ENCODE results near the gene CLRN3.

The CLRN3 gene

GRCh38 chr10:127872011-127872761 lies 20.6 kb downstream of the CLRN3 start:
- H4K91ac ChIP-seq (ENCODE audit: low read length), result no peak overlapping the region
- H3K36me3 ChIP-seq (ENCODE audit: control insufficient read depth in 1 of 2, insufficient read depth in 2 of 2, low read depth in 1 of 2, low read length in 2 of 2), result no peaks in the 10 kb centered on the region
- H2AK5ac ChIP-seq (ENCODE audit: low read length, severe bottlenecking), result no peak overlapping the region
- DNase-seq, result no peak
- H4K8ac ChIP-seq (ENCODE audit: low read length), result no peak overlapping the region
- no peak overlapping the region for H3K27ac ChIP-seq (ENCODE audit: low read length, poor library complexity, severe bottlenecking)
- no peak overlapping the region for H3K14ac ChIP-seq (ENCODE audit: low read length in 2 of 2)
- H3K9me3 ChIP-seq (ENCODE audit: control insufficient read depth, low read length), result peaks cover 11% of the 10 kb centered on the region
- no peak overlapping the region for H2BK5ac ChIP-seq (ENCODE audit: low read depth, low read length, poor library complexity, severe bottlenecking)
- no peak overlapping the region for H2BK12ac ChIP-seq (ENCODE audit: low read length in 2 of 2)
- H3K27me3 ChIP-seq (ENCODE audit: control insufficient read depth in 1 of 2, insufficient read depth in 1 of 2, low read length in 2 of 2), result peaks cover 0 to 12% of the 10 kb centered on the region in 2 experiments
- H2AFZ ChIP-seq (ENCODE audit: low read depth, low read length), result no peak overlapping the region
- no peak overlapping the region for H3K4ac ChIP-seq (ENCODE audit: low read depth in 1 of 2, low read length in 2 of 2)
- no peak overlapping the region for H3K4me2 ChIP-seq (ENCODE audit: low read length, poor library complexity, severe bottlenecking)
- H3K4me1 ChIP-seq (ENCODE audit: control insufficient read depth, insufficient read depth, low read depth, low read length), result no peaks in the 10 kb centered on the region
- H3K79me1 ChIP-seq (replicated peaks; ENCODE audit: low read length, poor library complexity, severe bottlenecking), result no peaks in the 10 kb centered on the region
- H2BK120ac ChIP-seq (ENCODE audit: low read depth, low read length), result no peak overlapping the region
- peak overlapping the region in 1 of 2 experiments; percentile 66 for H3K4me3 ChIP-seq (ENCODE audit: insufficient read depth in 1 of 2, low read depth in 1 of 2, low read length in 2 of 2)
- no peak overlapping the region for H3K9ac ChIP-seq (ENCODE audit: low read length)
- H2BK15ac ChIP-seq (ENCODE audit: low read depth, poor library complexity, severe bottlenecking), result no peak overlapping the region
- H3K18ac ChIP-seq (ENCODE audit: low read depth in 1 of 2, low read length in 2 of 2), result peak overlapping the region in 1 of 2 experiments; percentile 2
- 93% methylated on average over 23 of the region's 23 CpGs for WGBS
- no peak overlapping the region for H3K23ac ChIP-seq (ENCODE audit: low read length in 2 of 2)

- H3K18ac ChIP-seq (ENCODE audit: low read depth in 1 of 2, low read length in 2 of 2), result no peak overlapping the region
- H2BK120ac ChIP-seq (ENCODE audit: low read depth, low read length), result no peak overlapping the region
- peak overlapping the region in 1 of 2 experiments; percentile 48 for H3K14ac ChIP-seq (ENCODE audit: low read length in 2 of 2)
- H3K23ac ChIP-seq (ENCODE audit: low read length in 2 of 2), result no peak overlapping the region
- 78% methylated on average over 7 of the region's 7 CpGs for WGBS
- no peak overlapping the region for H2BK12ac ChIP-seq (ENCODE audit: low read length in 2 of 2)
- H2BK5ac ChIP-seq (ENCODE audit: low read depth, low read length, poor library complexity, severe bottlenecking), result no peak overlapping the region
- H3K9ac ChIP-seq (ENCODE audit: low read length), result no peak overlapping the region
- peaks cover 11% of the 10 kb centered on the region for H3K9me3 ChIP-seq (ENCODE audit: control insufficient read depth, low read length)
- H3K4ac ChIP-seq (ENCODE audit: low read depth in 1 of 2, low read length in 2 of 2), result no peak overlapping the region
- no peak overlapping the region for H3K4me2 ChIP-seq (ENCODE audit: low read length, poor library complexity, severe bottlenecking)
- no peak overlapping the region for H2AFZ ChIP-seq (ENCODE audit: low read depth, low read length)
- H4K91ac ChIP-seq (ENCODE audit: low read length), result no peak overlapping the region
- DNase-seq, result no peak
- H3K79me1 ChIP-seq (replicated peaks; ENCODE audit: low read length, poor library complexity, severe bottlenecking), result no peaks in the 10 kb centered on the region
- H3K27me3 ChIP-seq (ENCODE audit: control insufficient read depth in 1 of 2, insufficient read depth in 1 of 2, low read length in 2 of 2), result peaks cover 0 to 13% of the 10 kb centered on the region in 2 experiments
- H3K4me1 ChIP-seq (ENCODE audit: control insufficient read depth, insufficient read depth, low read depth, low read length), result no peaks in the 10 kb centered on the region
- no peak overlapping the region for H3K27ac ChIP-seq (ENCODE audit: low read length, poor library complexity, severe bottlenecking)
- no peak overlapping the region for H4K8ac ChIP-seq (ENCODE audit: low read length)
- H3K36me3 ChIP-seq (ENCODE audit: control insufficient read depth in 1 of 2, insufficient read depth in 2 of 2, low read depth in 1 of 2, low read length in 2 of 2), result no peaks in the 10 kb centered on the region
- peak overlapping the region in 1 of 2 experiments; percentile 42 for H3K4me3 ChIP-seq (ENCODE audit: insufficient read depth in 1 of 2, low read depth in 1 of 2, low read length in 2 of 2)
- no peak overlapping the region for H2BK15ac ChIP-seq (ENCODE audit: low read depth, poor library complexity, severe bottlenecking)
- no peak overlapping the region for H2AK5ac ChIP-seq (ENCODE audit: low read length, severe bottlenecking)
Observed at GRCh38 chr10:127871631-127872010, 21.1 kb downstream of the CLRN3 start.

GRCh38 chr10:127869329-127869728 lies 23.4 kb downstream of the CLRN3 start:
- H2BK15ac ChIP-seq (ENCODE audit: low read depth, poor library complexity, severe bottlenecking), result no peak overlapping the region
- no peak overlapping the region for H2BK120ac ChIP-seq (ENCODE audit: low read depth, low read length)
- H2AK5ac ChIP-seq (ENCODE audit: low read length, severe bottlenecking), result no peak overlapping the region
- H3K4me2 ChIP-seq (ENCODE audit: low read length, poor library complexity, severe bottlenecking), result no peak overlapping the region
- H3K14ac ChIP-seq (ENCODE audit: low read length in 2 of 2), result no peak overlapping the region
- H3K9me3 ChIP-seq (ENCODE audit: control insufficient read depth, low read length), result peaks cover 16% of the 10 kb centered on the region
- no peaks in the 10 kb centered on the region for H3K36me3 ChIP-seq (ENCODE audit: control insufficient read depth in 1 of 2, insufficient read depth in 2 of 2, low read depth in 1 of 2, low read length in 2 of 2)
- no peak overlapping the region for H3K9ac ChIP-seq (ENCODE audit: low read length)
- H4K8ac ChIP-seq (ENCODE audit: low read length), result no peak overlapping the region
- no peaks in the 10 kb centered on the region for H3K79me1 ChIP-seq (replicated peaks; ENCODE audit: low read length, poor library complexity, severe bottlenecking)
- DNase-seq, result no peak
- no peaks in the 10 kb centered on the region for H3K4me1 ChIP-seq (ENCODE audit: control insufficient read depth, insufficient read depth, low read depth, low read length)
- no peak overlapping the region for H3K27ac ChIP-seq (ENCODE audit: low read length, poor library complexity, severe bottlenecking)
- H2BK12ac ChIP-seq (ENCODE audit: low read length in 2 of 2), result no peak overlapping the region
- no peak overlapping the region for H4K91ac ChIP-seq (ENCODE audit: low read length)
- H2BK5ac ChIP-seq (ENCODE audit: low read depth, low read length, poor library complexity, severe bottlenecking), result no peak overlapping the region
- no peak overlapping the region for H3K18ac ChIP-seq (ENCODE audit: low read depth in 1 of 2, low read length in 2 of 2)
- no peak overlapping the region for H3K4me3 ChIP-seq (ENCODE audit: insufficient read depth in 1 of 2, low read depth in 1 of 2, low read length in 2 of 2)
- no peak overlapping the region for H3K4ac ChIP-seq (ENCODE audit: low read depth in 1 of 2, low read length in 2 of 2)
- peaks cover 0 to 11% of the 10 kb centered on the region in 2 experiments for H3K27me3 ChIP-seq (ENCODE audit: control insufficient read depth in 1 of 2, insufficient read depth in 1 of 2, low read length in 2 of 2)
- no peak overlapping the region for H2AFZ ChIP-seq (ENCODE audit: low read depth, low read length)
- no peak overlapping the region for H3K23ac ChIP-seq (ENCODE audit: low read length in 2 of 2)

GRCh38 chr10:127867805-127868204 lies 24.9 kb downstream of the CLRN3 start:
- Histone ChIP-seq H2BK120ac (ENCODE audit: low read depth, low read length) (no peak overlapping the region), H3K23ac (ENCODE audit: low read length in 2 of 2) (no peak overlapping the region), H3K14ac (ENCODE audit: low read length in 2 of 2) (no peak overlapping the region), H3K36me3 (ENCODE audit: control insufficient read depth in 1 of 2, insufficient read depth in 2 of 2, low read depth in 1 of 2, low read length in 2 of 2) (no peaks in the 10 kb centered on the region), H2BK12ac (ENCODE audit: low read length in 2 of 2) (no peak overlapping the region), H3K4ac (ENCODE audit: low read depth in 1 of 2, low read length in 2 of 2) (no peak overlapping the region), H3K9ac (ENCODE audit: low read length) (no peak overlapping the region), H3K27me3 (ENCODE audit: control insufficient read depth in 1 of 2, insufficient read depth in 1 of 2, low read length in 2 of 2) (peaks cover 0 to 11% of the 10 kb centered on the region in 2 experiments), H2AK5ac (ENCODE audit: low read length, severe bottlenecking) (no peak overlapping the region), H3K27ac (ENCODE audit: low read length, poor library complexity, severe bottlenecking) (no peak overlapping the region), H3K4me1 (ENCODE audit: control insufficient read depth, insufficient read depth, low read depth, low read length) (no peaks in the 10 kb centered on the region), H4K8ac (ENCODE audit: low read length) (no peak overlapping the region), H3K4me3 (ENCODE audit: insufficient read depth in 1 of 2, low read depth in 1 of 2, low read length in 2 of 2) (no peak overlapping the region), H2AFZ (ENCODE audit: low read depth, low read length) (no peak overlapping the region), H2BK15ac (ENCODE audit: low read depth, poor library complexity, severe bottlenecking) (no peak overlapping the region), H3K9me3 (ENCODE audit: control insufficient read depth, low read length) (peaks cover 27% of the 10 kb centered on the region), H3K4me2 (ENCODE audit: low read length, poor library complexity, severe bottlenecking) (no peak overlapping the region), H2BK5ac (ENCODE audit: low read depth, low read length, poor library complexity, severe bottlenecking) (no peak overlapping the region), H3K18ac (ENCODE audit: low read depth in 1 of 2, low read length in 2 of 2) (no peak overlapping the region), H3K79me1 (replicated peaks; ENCODE audit: low read length, poor library complexity, severe bottlenecking) (no peaks in the 10 kb centered on the region), H4K91ac (ENCODE audit: low read length) (no peak overlapping the region)
- DNase-seq, result no peak
- WGBS, result no CpG with 5 or more reads among the region's 1 CpG
